SH-SY5Y (cell line): Measurements from ENCODE around the gene AQP11.

Experiments used
- GATA2 ChIP-seq: IDR thresholded peaks from 2 replicates; pipeline ENCODE4 v1.6.1; 2011; ENCODE audit warnings: mild to moderate bottlenecking, low read depth, low read length
- GATA3 ChIP-seq: IDR thresholded peaks from 2 replicates; pipeline ENCODE4 v1.6.1; 2011; ENCODE audit warnings: low read depth, mild to moderate bottlenecking, low read length, moderate library complexity

GRCh38 chr11:77560605-77561004, 29.1 kb upstream of the AQP11 start:
- TF ChIP-seq GATA2 (no peak), GATA3 (no peak)
